ENCODE results near the gene GPR176. TPM values are rescaled to one million over a fixed set of nuclear protein-coding genes. Genes with fewer than 3 reads are reported as not detected.

The GPR176 gene
- total RNA-seq, 8 experiments from 2014 or later, result 7.5 to 48.8 (median 14.0) TPM

GRCh38 chr15:39783244-39783820 is 136.7 kb downstream of the GPR176 start:
- Histone ChIP-seq H3K4me3 (peak overlapping the region; percentile 61 to 90 (median 65)), H3K4me1 (replicated peaks in 1 of 2) (peaks cover 33 to 38% of the 10 kb centered on the region in 2 donors), H3K27ac (peak overlapping the region; percentile 78 to 90)
- 0 to 10% (median 0%) methylated on average over 2 to 10 of the region's 10 CpGs for WGBS, 10 experiments
- in situ Hi-C loops (cut with MboI; ENCODE audit: low pct_unique_long_range_greater_than_20kb in 2 of 9, low sequenced_read_pairs in 9 of 9, unreplicated experiment in 9 of 9), result loop anchor here in 3 of 9 experiments (25.0 kb wide), 2 partner anchors 129 to 179 kb away; partner anchors contain the start of gene GPR176 (in 1 of the 3)
- no peak for ATAC-seq (replicated peaks in 6 of 8)

- ATAC-seq (replicated peaks in 6 of 8), result peak; percentile 92 to 96 (median 94)
- Histone ChIP-seq H3K4me3 (peak within 1 kb of the TSS; percentile 61 to 90 (median 65)), H3K27ac (peak within 1 kb of the TSS; percentile 78 to 90), H3K4me1 (replicated peaks in 1 of 2) (peaks cover 36 to 39% of the 10 kb centered on the region in 2 donors)
- in situ Hi-C loops (cut with MboI; ENCODE audit: low pct_unique_long_range_greater_than_20kb in 2 of 9, low sequenced_read_pairs in 9 of 9, unreplicated experiment in 9 of 9), result loop anchor here in 3 of 9 experiments (25.0 kb wide), 2 partner anchors 130 to 180 kb away; partner anchors contain the start of gene GPR176 (in 1 of the 3)
- 0 to 3% (median 0%) methylated on average over 1 to 17 of the region's 64 CpGs; no CpG with 5 or more reads in 2 of the 10 experiments for WGBS, 10 experiments
Observed at GRCh38 chr15:39782441-39783138, 137.5 kb downstream of the GPR176 start, which contains the start of gene FSIP1. TSS of gene FSIP1 (minus strand) at chr15:39782841. CDS start at chr15:39776524, 6,317 bp downstream.

- Histone ChIP-seq H3K4me1 (replicated peaks in 1 of 2) (peaks cover 38 to 45% of the 10 kb centered on the region in 2 donors), H3K4me3 (peak overlapping the region; percentile 61 to 90 (median 65)), H3K27ac (peak overlapping the region in 1 of 2 donors; percentile 6)
- in situ Hi-C loops (cut with MboI; ENCODE audit: low pct_unique_long_range_greater_than_20kb in 2 of 9, low sequenced_read_pairs in 9 of 9, unreplicated experiment in 9 of 9), result loop anchor here in 3 of 9 experiments (25.0 kb wide), 2 partner anchors 130 to 180 kb away; partner anchors contain the start of gene GPR176 (in 1 of the 3)
- 20 to 100% (median 79%) methylated on average over 1 to 2 of the region's 2 CpGs for WGBS, 10 experiments
- no peak for ATAC-seq (replicated peaks in 6 of 8)
Observed at GRCh38 chr15:39781967-39782302, 138.1 kb downstream of the GPR176 start.

GRCh38 chr15:39781147-39781966 is 138.7 kb downstream of the GPR176 start:
- no peak for ATAC-seq (replicated peaks in 6 of 8)
- WGBS, 10 experiments, result 82 to 100% (median 97%) methylated on average over 2 to 4 of the region's 4 CpGs
- in situ Hi-C loops (cut with MboI; ENCODE audit: low pct_unique_long_range_greater_than_20kb in 2 of 9, low sequenced_read_pairs in 9 of 9, unreplicated experiment in 9 of 9), result loop anchor here in 3 of 9 experiments (25.0 kb wide), 2 partner anchors 131 to 181 kb away; partner anchors contain the start of gene GPR176 (in 1 of the 3)
- Histone ChIP-seq H3K27ac (no peak overlapping the region), H3K4me3 (peak overlapping the region in 3 of 5 donors; percentile 61 to 65 (median 63)), H3K4me1 (replicated peaks in 1 of 2) (peaks cover 38 to 50% of the 10 kb centered on the region in 2 donors)

- WGBS, 10 experiments, result 0 to 92% (median 0%) methylated on average over 1 to 3 of the region's 3 CpGs; no CpG with 5 or more reads in 3 of the 10 experiments
- H3K4me1 ChIP-seq (replicated peaks in 1 of 2), result peaks cover 16 to 29% of the 10 kb centered on the region in 2 donors
- peak overlapping the region; percentile 12 to 41 for H3K27ac ChIP-seq
- H3K4me3 ChIP-seq, result peak overlapping the region in 2 of 5 donors; percentile 3 to 9
- peak in 6 of 8 experiments; percentile 6 to 40 (median 27) for ATAC-seq (replicated peaks in 6 of 8)
- in situ Hi-C loops (cut with MboI; ENCODE audit: low pct_unique_long_range_greater_than_20kb in 2 of 9, low sequenced_read_pairs in 9 of 9, unreplicated experiment in 9 of 9), result loop anchor here in 3 of 9 experiments (25.0 kb wide), 2 partner anchors 134 to 184 kb away; partner anchors contain the start of gene GPR176 (in 1 of the 3)
Observed at GRCh38 chr15:39778021-39778420, 142.0 kb downstream of the GPR176 start.

GRCh38 chr15:39777496-39777895 is 142.6 kb downstream of the GPR176 start:
- in situ Hi-C loops (cut with MboI; ENCODE audit: low pct_unique_long_range_greater_than_20kb in 2 of 9, low sequenced_read_pairs in 9 of 9, unreplicated experiment in 9 of 9), result loop anchor here in 3 of 9 experiments (25.0 kb wide), 2 partner anchors 135 to 185 kb away; partner anchors contain the start of gene GPR176 (in 1 of the 3)
- peak in 5 of 8 experiments; percentile 56 to 67 (median 60) for ATAC-seq (replicated peaks in 6 of 8)
- WGBS, 10 experiments, result 0 to 89% (median 24%) methylated on average over 1 to 3 of the region's 4 CpGs; no CpG with 5 or more reads in 2 of the 10 experiments
- Histone ChIP-seq H3K27ac (peak overlapping the region; percentile 9 to 77), H3K4me1 (replicated peaks in 1 of 2) (peaks cover 16 to 29% of the 10 kb centered on the region in 2 donors), H3K4me3 (peak overlapping the region in 3 of 5 donors; percentile 1 to 9 (median 3))

- H3K4me1 ChIP-seq (replicated peaks in 1 of 2), result peaks cover 26 to 40% of the 10 kb centered on the region in 2 donors
- ATAC-seq (replicated peaks in 6 of 8), result no peak
- in situ Hi-C loops (cut with MboI; ENCODE audit: low pct_unique_long_range_greater_than_20kb in 2 of 9, low sequenced_read_pairs in 9 of 9, unreplicated experiment in 9 of 9), result loop anchor here in 3 of 9 experiments (25.0 kb wide), 2 partner anchors 136 to 186 kb away; partner anchors contain the start of gene GPR176 (in 1 of the 3)
- H3K27ac ChIP-seq, result no peak overlapping the region
- 50 to 100% (median 100%) methylated on average over 1 to 3 of the region's 4 CpGs; no CpG with 5 or more reads in 2 of the 10 experiments for WGBS, 10 experiments
- no peak overlapping the region for H3K4me3 ChIP-seq
Observed at GRCh38 chr15:39776068-39776467, 144.0 kb downstream of the GPR176 start.

- H3K4me3 ChIP-seq, result no peak overlapping the region
- peaks cover 32 to 51% of the 10 kb centered on the region in 2 donors for H3K4me1 ChIP-seq (replicated peaks in 1 of 2)
- in situ Hi-C loops (cut with MboI; ENCODE audit: low pct_unique_long_range_greater_than_20kb in 2 of 9, low sequenced_read_pairs in 9 of 9, unreplicated experiment in 9 of 9), result loop anchor here in 7 of 9 experiments (25.0 kb wide), 5 partner anchors 138 to 1062 kb away; partner anchors contain the start of genes GPR176 (in 1 of the 7) and THBS1 (in 1 of the 7)
- H3K27ac ChIP-seq, result no peak overlapping the region
- no peak for ATAC-seq (replicated peaks in 6 of 8)
- WGBS, 10 experiments, result 88 to 100% (median 100%) methylated on average over 1 to 3 of the region's 3 CpGs; no CpG with 5 or more reads in 1 of the 10 experiments
Observed at GRCh38 chr15:39774688-39775267, 145.3 kb downstream of the GPR176 start.

- ATAC-seq (replicated peaks in 6 of 8), result peak; percentile 79 to 99 (median 98)
- whole genome bisulfite sequencing, 10 experiments, result 23 to 83% (median 49%) methylated on average over 1 to 6 of the region's 8 CpGs
- peak overlapping the region; percentile 10 to 26 for H3K27ac ChIP-seq
- H3K4me3 ChIP-seq, result no peak overlapping the region
- in situ Hi-C loops (cut with MboI; ENCODE audit: low pct_unique_long_range_greater_than_20kb in 2 of 9, low sequenced_read_pairs in 9 of 9, unreplicated experiment in 9 of 9), result loop anchor here in 6 of 9 experiments (25.0 kb wide), 3 partner anchors 184 to 1059 kb away; partner anchors contain the start of gene THBS1 (in 1 of the 6)
- H3K4me1 ChIP-seq (replicated peaks in 1 of 2), result peaks cover 16 to 28% of the 10 kb centered on the region in 2 donors
Observed at GRCh38 chr15:39770748-39771689, 149.0 kb downstream of the GPR176 start.

GRCh38 chr15:39767921-39768320 is 152.1 kb downstream of the GPR176 start:
- WGBS, 10 experiments, result 85 to 100% (median 93%) methylated on average over 1 to 5 of the region's 5 CpGs; no CpG with 5 or more reads in 5 of the 10 experiments
- H3K27ac ChIP-seq, result no peak overlapping the region
- in situ Hi-C loops (cut with MboI; ENCODE audit: low pct_unique_long_range_greater_than_20kb in 2 of 9, low sequenced_read_pairs in 9 of 9, unreplicated experiment in 9 of 9), result loop anchor here in 6 of 9 experiments (25.0 kb wide), 3 partner anchors 181 to 1056 kb away; partner anchors contain the start of gene THBS1 (in 1 of the 6)
- ATAC-seq (replicated peaks in 6 of 8), result no peak
- H3K4me1 ChIP-seq (replicated peaks in 1 of 2), result peaks cover 16 to 28% of the 10 kb centered on the region in 2 donors
- no peak overlapping the region for H3K4me3 ChIP-seq

Data from motor neuron (in vitro differentiated cells).